Measurements from ENCODE around the gene TRIM41. TPM values are rescaled to one million over a fixed set of nuclear protein-coding genes. Genes with fewer than 3 reads are reported as not detected.

The TRIM41 gene
- total and polyA plus RNA-seq, 2 donors, result 8.8 to 20.6 TPM

- no peak for DNase-seq (ENCODE audit: extremely low spot score)
- no peak overlapping the region for H3K4me3 ChIP-seq (ENCODE audit: low read depth, low read length)
- H3K4me1 ChIP-seq (ENCODE audit: insufficient read depth), result no peaks in the 10 kb centered on the region
- 81% methylated on average over 6 of the region's 6 CpGs for WGBS
- peaks cover under 1% of the 10 kb centered on the region for H3K36me3 ChIP-seq (ENCODE audit: insufficient read depth)
- H3K27ac ChIP-seq (ENCODE audit: low read depth), result no peak overlapping the region
Observed at GRCh38 chr5:181236471-181236870, 13.4 kb downstream of the TRIM41 start.

- H3K27ac ChIP-seq (ENCODE audit: low read depth), result peak overlapping the region; percentile 42
- 88% methylated on average over 10 of the region's 10 CpGs for WGBS
- peaks cover 6% of the 10 kb centered on the region for H3K36me3 ChIP-seq (ENCODE audit: insufficient read depth)
- H3K4me3 ChIP-seq (ENCODE audit: low read depth, low read length), result no peak overlapping the region
- DNase-seq (ENCODE audit: extremely low spot score), result no peak
- H3K4me1 ChIP-seq (ENCODE audit: insufficient read depth), result no peaks in the 10 kb centered on the region
Observed at GRCh38 chr5:181236954-181237641, 14.0 kb downstream of the TRIM41 start.

DNA sequence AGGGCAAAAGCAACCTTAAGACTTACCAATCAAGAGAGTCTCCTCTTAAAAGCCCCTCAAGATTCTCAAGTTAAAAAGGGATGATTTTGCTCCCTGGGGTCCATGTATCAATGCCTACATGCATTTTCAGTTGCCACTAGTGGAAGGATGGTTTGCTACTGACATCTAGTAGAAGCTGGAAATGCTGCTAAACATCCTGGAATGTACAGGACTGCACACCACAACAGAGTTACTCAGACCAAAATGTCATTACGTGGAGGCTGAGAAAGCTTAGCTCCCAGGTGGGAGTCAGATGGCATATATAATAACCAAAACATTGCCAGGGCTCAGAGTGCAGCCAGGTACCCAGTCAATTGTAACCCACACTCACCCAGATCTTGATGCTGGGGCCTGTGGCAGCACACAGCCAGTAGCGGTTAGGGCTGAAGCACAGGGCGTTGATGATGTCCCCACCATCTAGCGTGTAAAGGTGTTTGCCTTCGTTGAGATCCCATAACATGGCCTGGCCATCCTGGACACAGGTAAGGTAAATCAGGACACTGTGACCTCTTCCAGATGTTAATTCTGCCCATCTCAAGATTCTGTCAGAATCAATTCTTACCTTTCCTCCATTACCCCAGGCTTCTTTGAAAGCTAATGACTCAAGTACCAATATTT lies 14.8 kb downstream of the TRIM41 start:
- H3K27ac ChIP-seq (ENCODE audit: low read depth), result no peak overlapping the region
- 88% methylated on average over 5 of the region's 5 CpGs for WGBS
- peaks cover 6% of the 10 kb centered on the region for H3K36me3 ChIP-seq (ENCODE audit: insufficient read depth)
- H3K4me1 ChIP-seq (ENCODE audit: insufficient read depth), result no peaks in the 10 kb centered on the region
- no peak for DNase-seq (ENCODE audit: extremely low spot score)
- no peak overlapping the region for H3K4me3 ChIP-seq (ENCODE audit: low read depth, low read length)

DNA sequence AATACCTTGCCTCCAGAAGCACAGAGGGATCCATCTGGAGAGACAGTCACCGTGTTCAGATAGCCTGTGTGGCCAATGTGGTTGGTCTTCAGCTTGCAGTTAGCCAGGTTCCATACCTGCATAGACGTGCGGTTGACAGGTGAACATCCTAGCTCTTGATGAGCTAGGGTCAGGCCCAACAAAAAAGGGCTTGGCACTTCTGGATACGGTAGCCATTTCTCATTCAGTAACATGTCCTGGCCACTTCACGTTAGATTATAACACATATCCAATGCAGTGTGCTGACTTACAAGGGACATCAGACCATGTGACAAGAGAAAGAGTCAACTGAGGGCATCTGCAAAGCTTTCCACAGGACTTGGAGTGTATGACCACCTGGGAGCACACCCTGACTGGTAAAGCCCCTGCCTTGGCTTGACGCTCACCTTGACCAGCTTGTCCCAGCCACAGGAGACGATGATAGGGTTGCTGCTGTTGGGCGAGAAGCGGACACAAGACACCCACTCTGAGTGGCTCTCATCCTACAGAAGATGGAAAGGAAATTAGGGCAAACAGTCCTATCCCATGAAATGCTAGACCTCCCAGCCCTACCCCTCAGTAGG lies 16.1 kb downstream of the TRIM41 start:
- Histone ChIP-seq H3K4me3 (ENCODE audit: low read depth, low read length) (no peak overlapping the region), H3K27ac (ENCODE audit: low read depth) (no peak overlapping the region), H3K36me3 (ENCODE audit: insufficient read depth) (peaks cover 6% of the 10 kb centered on the region), H3K4me1 (ENCODE audit: insufficient read depth) (no peaks in the 10 kb centered on the region)
- WGBS, result 93% methylated on average over 9 of the region's 9 CpGs
- no peak for DNase-seq (ENCODE audit: extremely low spot score)

- no peak overlapping the region for H3K27ac ChIP-seq (ENCODE audit: low read depth)
- H3K4me3 ChIP-seq (ENCODE audit: low read depth, low read length), result no peak overlapping the region
- H3K4me1 ChIP-seq (ENCODE audit: insufficient read depth), result peaks cover 2% of the 10 kb centered on the region
- 51% methylated on average over 6 of the region's 6 CpGs for WGBS
- peaks cover 6% of the 10 kb centered on the region for H3K36me3 ChIP-seq (ENCODE audit: insufficient read depth)
- no peak for DNase-seq (ENCODE audit: extremely low spot score)
Observed at GRCh38 chr5:181241393-181241975, 18.4 kb downstream of the TRIM41 start.

GRCh38 chr5:181242031-181242451 lies 19.0 kb downstream of the TRIM41 start:
- Histone ChIP-seq H3K4me1 (ENCODE audit: insufficient read depth) (peaks cover 2% of the 10 kb centered on the region), H3K27ac (ENCODE audit: low read depth) (no peak overlapping the region), H3K4me3 (ENCODE audit: low read depth, low read length) (no peak overlapping the region), H3K36me3 (ENCODE audit: insufficient read depth) (peaks cover 6% of the 10 kb centered on the region)
- DNase-seq (ENCODE audit: extremely low spot score), result no peak
- 37% methylated on average over 6 of the region's 6 CpGs for WGBS

- Histone ChIP-seq H3K4me1 (ENCODE audit: insufficient read depth) (peaks cover 2% of the 10 kb centered on the region), H3K27ac (ENCODE audit: low read depth) (peak overlapping the region; percentile 77), H3K36me3 (ENCODE audit: insufficient read depth) (peaks cover 6% of the 10 kb centered on the region), H3K4me3 (ENCODE audit: low read depth, low read length) (peak overlapping the region; percentile 66)
- 1% methylated on average over 25 of the region's 25 CpGs for WGBS
- no peak for DNase-seq (ENCODE audit: extremely low spot score)
Observed at GRCh38 chr5:181243018-181243563, 20.0 kb downstream of the TRIM41 start.

GRCh38 chr5:181243564-181244343 lies 20.7 kb downstream of the TRIM41 start, which contains the start of gene RACK1:
TSS of gene RACK1 (minus strand) at chr5:181243906. CDS start at chr5:181243800, 106 bp downstream.
- peaks cover 2% of the 10 kb centered on the region for H3K4me1 ChIP-seq (ENCODE audit: insufficient read depth)
- H3K27ac ChIP-seq (ENCODE audit: low read depth), result peak within 1 kb of the TSS; percentile 77
- peak within 1 kb of the TSS; percentile 66 for H3K4me3 ChIP-seq (ENCODE audit: low read depth, low read length)
- DNase-seq (ENCODE audit: extremely low spot score), result peak; percentile 91
- WGBS, result under 1% methylated on average over 50 of the region's 50 CpGs
- H3K36me3 ChIP-seq (ENCODE audit: insufficient read depth), result peaks cover 6% of the 10 kb centered on the region

GRCh38 chr5:181245427-181246275 lies 22.6 kb downstream of the TRIM41 start:
- WGBS, result 33% methylated on average over 34 of the region's 34 CpGs
- DNase-seq (ENCODE audit: extremely low spot score), result no peak
- Histone ChIP-seq H3K4me1 (ENCODE audit: insufficient read depth) (peaks cover 2% of the 10 kb centered on the region), H3K4me3 (ENCODE audit: low read depth, low read length) (peak overlapping the region; percentile 78), H3K27ac (ENCODE audit: low read depth) (peak overlapping the region; percentile 90), H3K36me3 (ENCODE audit: insufficient read depth) (peaks cover 6% of the 10 kb centered on the region)

DNA sequence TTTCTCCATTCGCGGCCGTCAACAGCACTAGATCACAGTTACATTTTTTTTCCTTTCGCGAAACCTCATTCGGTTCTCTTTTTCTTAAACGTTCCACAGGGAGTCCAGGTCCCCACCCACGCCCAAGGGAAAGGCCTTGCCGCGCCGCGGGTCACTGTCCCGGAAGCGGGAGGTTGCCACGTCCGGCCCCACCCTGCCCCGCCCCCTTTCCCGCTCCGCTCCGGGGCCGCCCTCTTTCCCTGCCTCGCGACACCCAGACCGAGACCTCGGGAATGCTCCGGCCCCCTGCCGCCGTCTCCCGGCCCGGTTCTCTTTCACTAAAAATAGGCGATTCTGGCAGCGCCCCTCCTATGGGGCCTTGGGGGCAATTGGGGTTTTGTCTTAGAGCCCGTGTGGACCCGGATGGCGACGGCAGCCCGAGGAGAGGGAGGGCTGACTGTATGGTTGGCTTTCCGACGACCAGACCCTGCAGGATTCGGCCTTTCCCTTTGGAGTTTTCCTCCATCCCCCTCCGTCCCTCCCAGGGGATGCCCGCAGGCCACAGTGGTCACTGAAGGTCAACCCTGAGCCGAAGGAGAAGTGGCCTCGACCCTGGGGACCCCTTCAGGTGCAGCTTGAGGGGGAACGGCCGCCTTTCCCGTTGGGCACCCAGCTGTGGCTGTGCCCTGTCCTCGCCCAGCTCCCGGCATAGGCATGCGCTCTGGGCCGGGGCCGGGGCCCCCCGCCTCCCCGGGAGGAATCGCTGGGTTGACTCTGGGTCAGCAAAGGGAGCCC lies 23.4 kb downstream of the TRIM41 start:
- peak overlapping the region; percentile 78 for H3K4me3 ChIP-seq (ENCODE audit: low read depth, low read length)
- peaks cover 2% of the 10 kb centered on the region for H3K4me1 ChIP-seq (ENCODE audit: insufficient read depth)
- WGBS, result under 1% methylated on average over 55 of the region's 55 CpGs
- H3K27ac ChIP-seq (ENCODE audit: low read depth), result peak overlapping the region; percentile 90
- DNase-seq (ENCODE audit: extremely low spot score), result peak; percentile 76
- peaks cover 5% of the 10 kb centered on the region for H3K36me3 ChIP-seq (ENCODE audit: insufficient read depth)

DNA sequence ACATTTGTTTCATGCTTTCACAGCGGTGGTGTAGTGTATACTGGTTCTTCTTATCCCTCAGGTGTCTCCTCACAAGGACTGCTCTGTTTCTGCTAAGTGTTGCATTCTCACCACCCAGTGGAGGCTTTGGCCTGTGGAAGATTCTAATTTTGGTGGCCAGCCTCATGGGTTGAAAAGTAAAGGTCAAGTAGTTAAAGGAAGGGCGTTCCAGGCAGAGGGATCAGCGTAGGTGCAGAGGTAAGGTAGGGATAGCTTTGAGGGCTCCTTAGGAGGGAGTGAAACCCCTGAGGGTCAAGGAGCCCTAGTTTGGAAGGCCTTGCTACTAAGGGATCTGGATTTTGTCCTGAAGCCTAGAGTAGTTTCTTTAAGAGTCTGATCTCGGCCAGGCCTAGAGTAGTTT lies 25.2 kb downstream of the TRIM41 start:
- Histone ChIP-seq H3K36me3 (ENCODE audit: insufficient read depth) (no peaks in the 10 kb centered on the region), H3K27ac (ENCODE audit: low read depth) (no peak overlapping the region), H3K4me3 (ENCODE audit: low read depth, low read length) (no peak overlapping the region), H3K4me1 (ENCODE audit: insufficient read depth) (peaks cover 2% of the 10 kb centered on the region)
- no peak for DNase-seq (ENCODE audit: extremely low spot score)
- 76% methylated on average over 4 of the region's 4 CpGs for WGBS

DNA sequence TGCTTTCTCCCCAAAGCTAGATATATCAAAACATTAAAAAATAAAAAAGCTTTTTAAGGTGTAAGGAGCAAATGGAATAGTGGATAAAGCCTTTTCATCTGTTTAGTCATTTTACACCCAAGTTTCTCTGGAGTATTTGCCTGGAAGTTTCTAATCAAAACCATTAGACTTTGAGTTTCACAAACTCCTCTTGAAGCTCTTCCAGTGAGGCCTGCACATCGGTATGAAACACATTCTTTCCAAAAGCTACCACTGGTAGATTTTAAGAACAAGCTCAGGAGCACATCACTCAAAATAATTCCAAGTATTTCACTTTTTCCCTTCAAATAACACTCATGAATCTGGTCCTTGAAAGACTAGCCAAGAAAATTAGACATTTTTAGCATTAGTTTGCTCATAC lies 32.2 kb downstream of the TRIM41 start:
- H3K27ac ChIP-seq (ENCODE audit: low read depth), result no peak overlapping the region
- no peak overlapping the region for H3K4me3 ChIP-seq (ENCODE audit: low read depth, low read length)
- WGBS, result 55% methylated on average over 1 of the region's 1 CpG
- DNase-seq (ENCODE audit: extremely low spot score), result no peak
- no peaks in the 10 kb centered on the region for H3K36me3 ChIP-seq (ENCODE audit: insufficient read depth)
- H3K4me1 ChIP-seq (ENCODE audit: insufficient read depth), result peaks cover 2% of the 10 kb centered on the region

Measured in urinary bladder (tissue), 4 donors.